GM12873 (cell line): ENCODE measurements around the gene FBN1.

Experiments used
- CTCF ChIP-seq: IDR thresholded peaks from 2 replicates; pipeline ENCODE4 v1.5.1; 2012; ENCODE audit warnings: low read depth, mild to moderate bottlenecking, moderate library complexity, low read length, control low read depth; ENCODE audit not compliant: insufficient read depth; ENCODE audit errors: missing control alignments

The FBN1 gene

DNA sequence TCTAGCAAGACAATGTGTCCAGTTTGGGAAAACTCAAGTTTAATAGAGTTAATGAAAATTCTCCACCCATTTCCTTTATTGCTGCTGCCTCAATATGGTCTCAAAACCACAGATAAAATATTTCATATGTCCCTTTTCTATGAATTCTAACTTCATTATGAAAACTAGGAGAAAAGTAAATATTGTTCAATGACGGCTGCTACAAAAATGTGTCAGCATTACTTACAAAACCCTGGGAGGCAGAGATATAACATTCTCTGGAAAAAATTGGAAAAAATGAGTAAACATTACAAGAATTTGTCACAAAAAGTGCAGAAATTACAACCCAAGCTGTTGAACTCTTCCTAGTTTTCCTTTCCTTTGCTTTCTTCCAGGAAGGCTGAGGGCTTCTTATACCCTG is 22.2 kb upstream of the FBN1 start:
- no peak for TF ChIP-seq CTCF

DNA sequence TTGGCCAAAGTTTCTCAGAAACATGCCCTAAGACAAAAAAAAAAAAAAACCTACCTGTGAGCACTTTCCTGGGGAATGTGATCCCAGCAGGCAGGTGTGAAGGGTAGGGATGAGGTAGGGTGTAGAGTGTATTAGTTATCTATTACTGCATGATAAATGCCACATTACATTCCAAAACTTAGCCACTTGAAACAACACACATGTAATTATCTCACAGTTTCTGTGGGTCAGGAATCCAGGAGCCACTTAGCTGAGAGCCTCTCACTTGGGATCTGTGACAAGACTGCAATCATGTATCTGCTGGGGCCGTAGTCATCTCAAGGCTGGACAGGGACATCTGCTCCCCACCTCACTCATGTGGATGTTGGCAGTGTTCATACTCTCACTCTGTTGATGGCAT is 18.9 kb upstream of the FBN1 start:
- no peak for TF ChIP-seq CTCF

DNA sequence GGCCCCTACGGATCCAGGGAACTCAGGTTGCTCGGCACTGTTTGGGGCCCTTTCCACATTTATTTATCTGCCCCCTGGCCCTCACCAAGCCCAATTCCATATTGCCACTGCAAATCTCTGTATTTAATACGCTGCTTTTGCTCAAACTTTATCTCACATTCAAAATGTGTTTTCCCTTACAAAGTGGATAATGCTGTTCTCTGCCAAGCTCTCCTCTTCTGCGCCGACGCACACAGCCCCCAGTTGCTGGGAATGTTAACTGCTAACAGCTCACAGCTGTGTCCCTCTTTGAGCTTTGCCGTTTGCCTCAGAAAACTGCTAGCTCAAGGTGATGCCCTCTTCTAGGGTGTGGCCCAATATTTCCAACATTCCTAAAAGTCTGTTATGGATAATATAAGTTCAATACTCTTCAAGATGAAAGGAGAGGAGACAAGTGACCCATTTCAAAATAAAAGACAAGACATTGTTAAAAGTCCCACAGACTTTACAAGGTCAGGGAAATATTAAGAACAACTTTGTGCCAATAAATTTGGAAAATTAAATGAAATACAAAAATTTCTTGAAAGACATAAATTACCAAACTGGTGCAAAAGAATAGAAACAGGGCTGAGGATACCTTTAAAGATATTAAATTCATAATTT is 12.6 kb upstream of the FBN1 start:
- no peak for TF ChIP-seq CTCF

GRCh38 chr15:48654801-48655200 is 9.3 kb upstream of the FBN1 start:
- TF ChIP-seq CTCF, result no peak

- TF ChIP-seq CTCF, result no peak
These were observed 8.6 kb upstream of the FBN1 start for GRCh38 chr15:48653913-48654670.

GRCh38 chr15:48653216-48653615 is 7.7 kb upstream of the FBN1 start:
- no peak for TF ChIP-seq CTCF

DNA sequence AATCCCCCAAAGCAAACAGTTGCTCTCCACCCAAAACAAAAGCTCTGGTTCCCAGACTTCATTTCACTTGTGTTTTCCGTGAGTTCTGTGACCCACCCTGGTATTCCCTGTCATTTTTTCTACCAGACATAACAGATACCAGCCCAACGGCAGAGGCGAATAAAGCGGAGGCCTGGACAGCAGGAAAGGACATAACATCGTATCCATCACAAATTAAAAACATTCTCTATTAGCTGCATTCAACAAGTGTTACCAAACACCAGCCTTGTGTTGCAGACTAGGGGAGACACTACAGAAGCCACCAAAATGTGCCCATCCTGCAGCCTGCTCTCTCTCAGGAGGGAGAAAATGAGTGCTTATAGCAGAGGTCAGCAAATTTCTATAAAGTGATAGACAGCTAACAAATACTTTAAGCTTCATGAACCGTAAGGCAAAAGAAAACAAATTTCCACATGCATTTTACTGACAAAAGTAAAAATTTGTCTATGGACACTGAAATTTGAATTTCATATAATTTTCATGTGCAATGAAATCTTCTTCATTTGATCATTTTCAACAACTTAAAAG is 7.1 kb upstream of the FBN1 start:
- TF ChIP-seq CTCF, result no peak
